HUES48 (cell line): Measurements from ENCODE around the gene NSFL1C.

Experiments
- H3K27ac ChIP-seq: one replicate; pipeline ENCODE4 v1.7.0; 2013; ENCODE audit warnings: low read depth, low read length, inconsistent platforms
- H3K27me3 ChIP-seq: 2 replicates; pipeline ENCODE4 v1.6.1; 2013; ENCODE audit warnings: mild to moderate bottlenecking, low read length; ENCODE audit not compliant: control insufficient read depth, insufficient read depth
- H3K36me3 ChIP-seq: 2 replicates; pipeline ENCODE4 v1.6.1; 2013; ENCODE audit warnings: low read length; ENCODE audit not compliant: control insufficient read depth, insufficient read depth
- H3K4me1 ChIP-seq: 2 replicates; pipeline ENCODE4 v1.6.1; 2013; ENCODE audit warnings: mild to moderate bottlenecking, low read length; ENCODE audit not compliant: control insufficient read depth, insufficient read depth
- H3K4me3 ChIP-seq: 2 replicates; pipeline ENCODE4 v1.5.1; 2013; ENCODE audit warnings: mild to moderate bottlenecking, low read depth, low read length
- H3K9ac ChIP-seq: 2 replicates; pipeline ENCODE4 v1.6.1; 2013; ENCODE audit warnings: mild to moderate bottlenecking, low read depth, low read length, moderate library complexity
- H3K9me3 ChIP-seq: 2 replicates; pipeline ENCODE4 v1.6.1; 2013; ENCODE audit warnings: low read length; ENCODE audit not compliant: control insufficient read depth, insufficient read depth

Gene NSFL1C

DNA sequence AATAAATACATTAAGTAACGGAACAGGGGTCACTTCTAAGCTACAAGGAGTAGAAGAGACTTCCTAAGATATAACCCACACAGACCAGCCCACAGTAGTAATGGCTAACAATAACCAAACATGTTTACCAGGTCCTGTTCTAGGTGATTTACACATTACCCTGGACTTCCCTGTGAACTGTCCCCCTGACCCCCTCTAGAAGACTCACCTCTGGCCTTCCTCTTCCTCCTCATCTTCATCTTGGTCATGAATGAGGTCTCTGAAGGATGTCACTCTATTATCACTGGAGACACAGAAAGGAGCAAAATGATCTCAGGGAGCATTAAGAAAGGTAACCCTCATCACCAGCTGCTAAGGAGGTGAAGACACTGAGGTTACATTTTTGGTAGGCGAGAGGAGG is 8.7 kb downstream of the NSFL1C start:
- Histone ChIP-seq H3K4me1 (no peaks in the 10 kb centered on the region), H3K9ac (no peak overlapping the region), H3K36me3 (peaks cover 94% of the 10 kb centered on the region), H3K27ac (no peak overlapping the region), H3K27me3 (no peaks in the 10 kb centered on the region), H3K4me3 (no peak overlapping the region), H3K9me3 (peaks cover 3% of the 10 kb centered on the region; the same call in 1 of the 2 replicates)

DNA sequence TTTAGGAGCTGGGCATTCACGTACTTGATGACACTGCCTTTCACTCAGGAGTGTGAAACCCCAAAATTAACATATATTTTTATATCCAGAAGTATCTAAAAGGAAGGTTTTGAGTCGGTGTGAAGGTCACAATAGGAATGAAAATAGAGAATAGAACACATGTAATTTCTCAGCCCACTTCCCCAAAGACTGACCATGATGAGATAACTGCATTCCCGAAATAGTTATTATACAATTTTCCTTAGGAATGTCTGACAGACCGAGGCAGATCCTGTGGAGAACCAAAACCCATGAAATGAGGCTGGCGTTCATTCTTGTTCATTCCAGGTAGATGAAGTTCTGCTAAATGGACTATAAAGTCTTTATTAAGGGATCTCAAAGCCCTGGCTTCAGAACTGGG is 10.3 kb downstream of the NSFL1C start:
- peaks cover 20% of the 10 kb centered on the region for H3K9me3 ChIP-seq
- H3K27me3 ChIP-seq, result no peaks in the 10 kb centered on the region
- no peak overlapping the region for H3K4me3 ChIP-seq
- peaks cover 100% of the 10 kb centered on the region for H3K36me3 ChIP-seq
- no peaks in the 10 kb centered on the region for H3K4me1 ChIP-seq
- no peak overlapping the region for H3K27ac ChIP-seq
- H3K9ac ChIP-seq, result no peak overlapping the region

DNA sequence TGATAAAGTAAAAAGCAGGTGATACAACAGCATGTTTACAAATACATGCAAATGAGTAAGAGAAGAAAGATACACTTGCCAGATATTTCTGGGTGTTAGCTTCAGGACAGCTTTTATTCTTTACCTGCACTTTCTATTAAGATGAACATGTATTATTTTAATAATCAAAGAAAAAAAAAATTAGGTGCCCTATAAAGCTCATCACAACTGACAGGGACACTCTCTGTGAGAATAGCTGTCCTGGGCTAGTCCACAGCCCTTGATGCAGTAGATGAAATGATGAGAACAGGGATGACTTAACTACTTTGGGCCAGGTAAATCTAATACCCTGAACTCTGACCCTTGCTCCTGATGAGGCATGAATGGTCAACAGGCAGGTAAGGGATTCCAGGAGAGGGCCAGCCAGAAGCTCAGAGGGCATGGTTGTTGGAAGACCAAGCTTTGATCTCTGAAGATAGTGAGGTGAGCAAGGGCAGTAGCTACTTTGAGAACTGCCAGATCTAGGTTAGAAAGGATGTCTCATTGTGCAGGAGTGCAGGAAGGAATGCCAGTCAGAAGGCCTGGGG is 15.6 kb downstream of the NSFL1C start:
- peaks cover 100% of the 10 kb centered on the region for H3K36me3 ChIP-seq
- no peaks in the 10 kb centered on the region for H3K27me3 ChIP-seq
- no peak overlapping the region for H3K4me3 ChIP-seq
- no peak overlapping the region for H3K9ac ChIP-seq
- H3K27ac ChIP-seq, result no peak overlapping the region
- no peaks in the 10 kb centered on the region for H3K4me1 ChIP-seq
- peaks cover 30% of the 10 kb centered on the region for H3K9me3 ChIP-seq

DNA sequence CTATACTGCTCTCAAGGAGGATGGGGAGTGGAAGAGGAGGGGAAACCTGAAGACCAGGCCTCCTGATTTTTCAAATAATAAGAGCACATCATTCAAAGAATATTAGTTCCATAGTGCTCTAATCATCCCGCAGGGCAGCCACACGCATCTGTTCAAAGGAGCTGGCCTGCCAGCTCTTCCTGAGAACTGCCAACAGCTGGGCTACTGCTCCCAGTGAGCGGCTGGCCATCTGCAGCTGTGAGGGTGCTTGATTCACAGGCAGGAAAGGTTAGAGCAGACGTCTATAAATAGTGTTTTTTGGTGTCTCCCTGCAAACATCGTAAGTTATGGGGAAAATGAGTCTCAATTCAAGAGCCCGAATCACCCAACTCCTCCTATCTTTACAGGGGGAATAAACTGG is 17.3 kb downstream of the NSFL1C start:
- Histone ChIP-seq H3K27me3 (no peaks in the 10 kb centered on the region), H3K9me3 (peaks cover 30% of the 10 kb centered on the region), H3K36me3 (peaks cover 100% of the 10 kb centered on the region), H3K27ac (no peak overlapping the region), H3K4me3 (no peak overlapping the region), H3K4me1 (no peaks in the 10 kb centered on the region), H3K9ac (no peak overlapping the region)

DNA sequence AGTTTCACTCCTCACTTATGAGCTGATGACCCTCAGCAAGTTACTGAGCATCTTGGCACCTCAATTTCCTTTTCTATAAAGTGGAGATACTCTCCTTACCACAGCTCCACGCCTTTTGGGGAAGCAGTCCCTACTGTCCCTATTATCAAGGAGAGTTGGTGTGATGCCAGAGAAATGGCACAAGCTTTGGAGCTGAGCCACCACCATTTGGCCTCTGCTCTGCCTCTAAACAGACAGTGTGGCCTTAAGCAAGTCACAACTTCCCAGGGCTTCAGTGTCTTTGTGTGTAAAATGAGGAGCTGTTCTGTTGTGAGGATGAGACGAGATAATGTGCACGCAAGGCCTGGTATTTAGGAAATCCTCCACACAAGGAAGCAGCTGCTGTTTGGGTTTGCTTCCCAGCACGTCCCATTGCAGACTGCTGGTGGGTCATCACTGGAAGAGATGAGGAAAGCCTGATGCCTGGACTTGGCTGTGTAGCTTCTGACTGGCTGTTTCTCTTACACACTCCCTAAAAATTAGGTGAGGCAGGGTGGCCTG is 18.5 kb downstream of the NSFL1C start:
- Histone ChIP-seq H3K4me3 (no peak overlapping the region), H3K27me3 (no peaks in the 10 kb centered on the region), H3K9ac (no peak overlapping the region), H3K27ac (no peak overlapping the region), H3K9me3 (peaks cover 29% of the 10 kb centered on the region), H3K4me1 (no peaks in the 10 kb centered on the region), H3K36me3 (peaks cover 100% of the 10 kb centered on the region)

DNA sequence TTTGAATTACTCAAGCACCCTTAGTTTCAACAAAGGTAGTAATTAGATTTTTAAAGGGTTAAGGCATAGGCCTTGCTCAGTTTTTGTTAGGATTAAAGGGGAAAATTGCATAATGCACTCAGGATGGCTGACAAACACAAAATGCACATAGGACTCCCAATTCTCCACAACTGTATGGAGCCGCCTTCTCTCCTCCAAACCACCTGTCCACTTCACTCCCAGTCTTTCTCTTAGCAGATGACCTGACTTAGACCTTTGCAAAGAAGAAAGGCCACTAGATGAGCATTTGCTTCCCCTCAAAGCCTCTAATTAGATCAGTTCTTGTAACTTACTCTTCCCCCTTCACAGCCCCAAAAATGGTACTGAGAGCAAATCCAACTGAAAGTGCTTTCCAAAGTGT is 20.1 kb downstream of the NSFL1C start:
- no peaks in the 10 kb centered on the region for H3K4me1 ChIP-seq
- H3K4me3 ChIP-seq, result no peak overlapping the region
- H3K36me3 ChIP-seq, result peaks cover 100% of the 10 kb centered on the region

DNA sequence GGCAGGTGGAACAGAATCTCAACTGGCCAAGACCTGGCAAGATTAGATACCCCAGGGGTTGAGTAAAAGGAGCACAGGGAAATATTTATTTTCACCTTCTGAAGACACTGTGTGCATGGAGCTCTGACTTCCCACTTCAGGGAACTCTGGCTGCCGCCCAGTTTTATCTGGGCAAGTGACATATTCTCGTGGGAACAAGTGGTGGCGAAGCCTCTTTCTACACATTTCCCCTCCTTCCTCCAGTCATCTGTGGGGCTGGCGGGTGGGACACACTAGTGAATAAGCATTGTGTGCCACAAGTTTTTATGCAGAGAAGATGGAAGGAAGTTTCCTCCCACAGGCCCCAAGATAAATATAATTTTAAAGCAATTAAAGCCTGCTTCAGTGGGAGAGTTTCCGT is 23.6 kb downstream of the NSFL1C start:
- Histone ChIP-seq H3K4me1 (no peaks in the 10 kb centered on the region), H3K27ac (no peak overlapping the region), H3K36me3 (peaks cover 67% of the 10 kb centered on the region), H3K4me3 (no peak overlapping the region), H3K9me3 (no peaks in the 10 kb centered on the region), H3K9ac (no peak overlapping the region), H3K27me3 (no peaks in the 10 kb centered on the region)

More for the DNA sequence above, 20.1 kb downstream of the NSFL1C start:
- no peaks in the 10 kb centered on the region for H3K27me3 ChIP-seq
- no peak overlapping the region for H3K9ac ChIP-seq
- H3K9me3 ChIP-seq, result peaks cover 13% of the 10 kb centered on the region
- no peak overlapping the region for H3K27ac ChIP-seq

DNA sequence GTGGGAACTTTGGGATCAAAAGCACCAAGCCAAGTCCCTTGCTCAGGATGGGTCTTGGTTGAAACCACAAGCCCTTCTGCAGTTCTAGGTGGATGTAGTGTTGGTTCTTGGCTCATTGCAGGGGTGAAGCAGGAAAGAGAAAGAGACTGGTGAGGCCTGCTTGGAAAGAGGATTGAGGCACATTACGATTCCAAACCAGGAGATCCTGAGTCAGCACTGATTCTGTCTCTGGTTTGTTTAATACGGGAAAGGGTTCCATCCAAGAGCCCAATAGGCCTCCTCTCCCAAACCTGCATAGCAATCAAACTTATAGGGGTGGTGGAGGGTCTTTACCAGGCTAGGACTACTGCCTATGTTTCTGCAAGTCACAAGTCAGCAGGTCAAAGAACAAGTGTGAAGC is 24.3 kb downstream of the NSFL1C start:
- peaks cover 59% of the 10 kb centered on the region for H3K36me3 ChIP-seq
- no peak overlapping the region for H3K9ac ChIP-seq
- no peak overlapping the region for H3K4me3 ChIP-seq
- H3K9me3 ChIP-seq, result no peaks in the 10 kb centered on the region
- no peaks in the 10 kb centered on the region for H3K27me3 ChIP-seq
- H3K27ac ChIP-seq, result no peak overlapping the region
- H3K4me1 ChIP-seq, result no peaks in the 10 kb centered on the region

DNA sequence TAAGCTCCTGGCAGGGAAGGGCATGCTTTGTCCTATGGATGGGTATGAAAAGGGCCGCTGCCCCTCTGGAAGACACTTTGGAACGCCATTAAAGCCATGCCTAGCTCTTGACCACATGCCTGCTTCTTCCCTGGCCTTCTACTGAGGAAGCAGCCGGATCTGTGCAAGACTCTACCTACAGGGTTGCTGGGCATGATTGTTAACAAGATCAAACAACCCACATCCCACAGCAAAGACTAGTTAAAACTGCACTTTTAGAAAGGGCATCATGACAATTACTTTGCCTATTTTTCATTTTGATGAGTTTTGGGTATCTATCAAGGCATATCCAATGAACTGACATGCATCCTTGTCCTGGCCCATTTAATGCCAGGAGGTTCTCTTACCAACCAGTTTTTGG is 25.5 kb downstream of the NSFL1C start:
- no peaks in the 10 kb centered on the region for H3K9me3 ChIP-seq
- no peak overlapping the region for H3K9ac ChIP-seq
- peaks cover 48% of the 10 kb centered on the region for H3K36me3 ChIP-seq
- H3K27ac ChIP-seq, result no peak overlapping the region
- no peak overlapping the region for H3K4me3 ChIP-seq
- no peaks in the 10 kb centered on the region for H3K27me3 ChIP-seq
- H3K4me1 ChIP-seq, result no peaks in the 10 kb centered on the region

DNA sequence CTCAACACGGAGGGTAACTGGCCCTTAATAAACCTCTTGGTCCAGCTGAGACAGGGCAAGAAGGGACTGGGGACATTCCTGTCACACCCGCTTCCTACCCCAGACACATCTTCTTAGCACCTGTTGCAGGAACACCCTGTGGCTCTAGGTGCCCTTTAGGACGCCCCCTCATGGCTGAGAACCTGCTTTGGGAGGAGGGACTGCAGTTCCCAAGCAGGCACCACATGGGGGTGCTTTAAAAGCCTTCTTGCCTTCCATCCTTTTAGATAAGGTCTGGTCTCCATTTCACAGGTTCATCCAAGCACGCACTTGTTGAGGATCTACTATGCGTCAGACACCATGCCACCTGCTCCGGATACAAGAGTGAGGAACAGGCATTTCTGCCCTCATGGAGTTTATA is 26.6 kb downstream of the NSFL1C start:
- Histone ChIP-seq H3K4me1 (no peaks in the 10 kb centered on the region), H3K9ac (no peak overlapping the region), H3K4me3 (no peak overlapping the region), H3K27ac (no peak overlapping the region), H3K9me3 (no peaks in the 10 kb centered on the region), H3K36me3 (peaks cover 37% of the 10 kb centered on the region), H3K27me3 (no peaks in the 10 kb centered on the region)

DNA sequence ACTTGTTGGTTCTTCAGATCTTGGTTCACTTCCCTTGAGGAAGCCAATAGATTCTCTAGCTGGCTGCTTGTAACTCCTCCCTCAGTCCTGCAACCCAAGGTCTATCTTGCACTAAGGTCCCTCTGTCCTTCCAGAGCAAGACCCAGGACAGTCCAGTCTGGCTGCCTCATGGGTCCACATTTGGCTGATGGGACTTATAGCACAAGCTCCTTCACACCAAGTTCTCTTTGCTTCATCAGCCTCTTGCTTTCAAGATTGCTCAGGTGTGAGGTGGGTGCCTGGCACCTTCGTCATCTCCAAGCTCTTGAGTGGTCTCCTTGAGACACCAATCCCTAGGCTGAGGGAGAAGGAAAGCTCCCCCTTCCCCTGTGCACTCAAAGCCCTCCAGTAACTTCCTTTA is 28.3 kb downstream of the NSFL1C start:
- peaks cover 13% of the 10 kb centered on the region for H3K9me3 ChIP-seq

More for the DNA sequence above, 28.3 kb downstream of the NSFL1C start:
- Histone ChIP-seq H3K27me3 (no peaks in the 10 kb centered on the region), H3K9ac (no peak overlapping the region), H3K36me3 (peaks cover 23% of the 10 kb centered on the region), H3K4me3 (no peak overlapping the region), H3K4me1 (no peaks in the 10 kb centered on the region), H3K27ac (no peak overlapping the region)
